ENCODE measurements around the gene SPEM1.

The SPEM1 gene

GRCh38 chr17:7406235-7406825, 13.8 kb upstream of the SPEM1 start:
- H3K9ac ChIP-seq (ENCODE audit: low read depth, low read length) = peak overlapping the region; percentile 77; the same call in 1 of the 2 replicates
- H3K4me1 ChIP-seq (ENCODE audit: insufficient read depth, low read length) = peaks cover 14% of the 10 kb centered on the region
- no peaks in the 10 kb centered on the region; the same call in 1 of the 2 replicates for H3K36me3 ChIP-seq (ENCODE audit: insufficient read depth, low read length)
- H3K9me3 ChIP-seq (ENCODE audit: control insufficient read depth, insufficient read depth, low read length) = no peaks in the 10 kb centered on the region

GRCh38 chr17:7407082-7407481, 13.0 kb upstream of the SPEM1 start:
- Histone ChIP-seq H3K9me3 (ENCODE audit: control insufficient read depth, insufficient read depth, low read length) (no peaks in the 10 kb centered on the region), H3K4me1 (ENCODE audit: insufficient read depth, low read length) (peaks cover 14% of the 10 kb centered on the region), H3K36me3 (ENCODE audit: insufficient read depth, low read length) (no peaks in the 10 kb centered on the region; the same call in 1 of the 2 replicates), H3K9ac (ENCODE audit: low read depth, low read length) (peak overlapping the region; percentile 9; the same call in 1 of the 2 replicates)

- Histone ChIP-seq H3K9ac (ENCODE audit: low read depth, low read length) (peak within 1 kb of the TSS; percentile 32; the same call in 1 of the 2 replicates), H3K9me3 (ENCODE audit: control insufficient read depth, insufficient read depth, low read length) (no peaks in the 10 kb centered on the region), H3K4me1 (ENCODE audit: insufficient read depth, low read length) (peaks cover 14% of the 10 kb centered on the region), H3K36me3 (ENCODE audit: insufficient read depth, low read length) (no peaks in the 10 kb centered on the region; the same call in 1 of the 2 replicates)
Measured at GRCh38 chr17:7407485-7408251, 12.5 kb upstream of the SPEM1 start, which contains the start of gene NLGN2. TSS of gene NLGN2 (plus strand) at chr17:7407845. CDS start at chr17:7408256, 411 bp downstream.

- no peaks in the 10 kb centered on the region for H3K36me3 ChIP-seq (ENCODE audit: insufficient read depth, low read length)
- no peaks in the 10 kb centered on the region for H3K9me3 ChIP-seq (ENCODE audit: control insufficient read depth, insufficient read depth, low read length)
- H3K9ac ChIP-seq (ENCODE audit: low read depth, low read length) = peak overlapping the region; percentile 32; the same call in 1 of the 2 replicates
- H3K4me1 ChIP-seq (ENCODE audit: insufficient read depth, low read length) = peaks cover 14% of the 10 kb centered on the region
Measured at GRCh38 chr17:7408252-7408727, 11.8 kb upstream of the SPEM1 start.

GRCh38 chr17:7408863-7409262, 11.3 kb upstream of the SPEM1 start:
- H3K9me3 ChIP-seq (ENCODE audit: control insufficient read depth, insufficient read depth, low read length) = no peaks in the 10 kb centered on the region
- H3K4me1 ChIP-seq (ENCODE audit: insufficient read depth, low read length) = peaks cover 13% of the 10 kb centered on the region; the same call in 1 of the 2 replicates
- no peaks in the 10 kb centered on the region for H3K36me3 ChIP-seq (ENCODE audit: insufficient read depth, low read length)
- peak overlapping the region; percentile 32; the same call in 1 of the 2 replicates for H3K9ac ChIP-seq (ENCODE audit: low read depth, low read length)

GRCh38 chr17:7409716-7410115, 10.4 kb upstream of the SPEM1 start:
- Histone ChIP-seq H3K9me3 (ENCODE audit: control insufficient read depth, insufficient read depth, low read length) (no peaks in the 10 kb centered on the region), H3K4me1 (ENCODE audit: insufficient read depth, low read length) (peaks cover 13% of the 10 kb centered on the region; the same call in 1 of the 2 replicates), H3K36me3 (ENCODE audit: insufficient read depth, low read length) (no peaks in the 10 kb centered on the region), H3K9ac (ENCODE audit: low read depth, low read length) (no peak overlapping the region)

- Histone ChIP-seq H3K4me1 (ENCODE audit: insufficient read depth, low read length) (peaks cover 13% of the 10 kb centered on the region; the same call in 1 of the 2 replicates), H3K9me3 (ENCODE audit: control insufficient read depth, insufficient read depth, low read length) (no peaks in the 10 kb centered on the region), H3K36me3 (ENCODE audit: insufficient read depth, low read length) (no peaks in the 10 kb centered on the region), H3K9ac (ENCODE audit: low read depth, low read length) (no peak overlapping the region)
Measured at GRCh38 chr17:7410634-7411426, 9.3 kb upstream of the SPEM1 start.

- H3K9me3 ChIP-seq (ENCODE audit: control insufficient read depth, insufficient read depth, low read length) = no peaks in the 10 kb centered on the region
- H3K36me3 ChIP-seq (ENCODE audit: insufficient read depth, low read length) = no peaks in the 10 kb centered on the region
- peaks cover 13% of the 10 kb centered on the region; the same call in 1 of the 2 replicates for H3K4me1 ChIP-seq (ENCODE audit: insufficient read depth, low read length)
- H3K9ac ChIP-seq (ENCODE audit: low read depth, low read length) = no peak overlapping the region
Measured at GRCh38 chr17:7411427-7411750, 8.7 kb upstream of the SPEM1 start.

- Histone ChIP-seq H3K36me3 (ENCODE audit: insufficient read depth, low read length) (no peaks in the 10 kb centered on the region), H3K4me1 (ENCODE audit: insufficient read depth, low read length) (peaks cover 9% of the 10 kb centered on the region; the same call in 1 of the 2 replicates), H3K9ac (ENCODE audit: low read depth, low read length) (no peak overlapping the region), H3K9me3 (ENCODE audit: control insufficient read depth, insufficient read depth, low read length) (no peaks in the 10 kb centered on the region)
Measured at GRCh38 chr17:7413346-7413985, 6.7 kb upstream of the SPEM1 start.

- no peaks in the 10 kb centered on the region for H3K9me3 ChIP-seq (ENCODE audit: control insufficient read depth, insufficient read depth, low read length)
- H3K4me1 ChIP-seq (ENCODE audit: insufficient read depth, low read length) = peaks cover 14% of the 10 kb centered on the region; the same call in 1 of the 2 replicates
- H3K9ac ChIP-seq (ENCODE audit: low read depth, low read length) = no peak overlapping the region
- no peaks in the 10 kb centered on the region for H3K36me3 ChIP-seq (ENCODE audit: insufficient read depth, low read length)
Measured at GRCh38 chr17:7414837-7415236, 5.3 kb upstream of the SPEM1 start.

GRCh38 chr17:7415784-7416183, 4.3 kb upstream of the SPEM1 start:
- Histone ChIP-seq H3K36me3 (ENCODE audit: insufficient read depth, low read length) (no peaks in the 10 kb centered on the region), H3K9me3 (ENCODE audit: control insufficient read depth, insufficient read depth, low read length) (no peaks in the 10 kb centered on the region), H3K4me1 (ENCODE audit: insufficient read depth, low read length) (peaks cover 19% of the 10 kb centered on the region; the same call in 1 of the 2 replicates), H3K9ac (ENCODE audit: low read depth, low read length) (no peak overlapping the region)

GRCh38 chr17:7416323-7416722, 3.8 kb upstream of the SPEM1 start:
- Histone ChIP-seq H3K4me1 (ENCODE audit: insufficient read depth, low read length) (peaks cover 19% of the 10 kb centered on the region; the same call in 1 of the 2 replicates), H3K36me3 (ENCODE audit: insufficient read depth, low read length) (no peaks in the 10 kb centered on the region), H3K9me3 (ENCODE audit: control insufficient read depth, insufficient read depth, low read length) (no peaks in the 10 kb centered on the region), H3K9ac (ENCODE audit: low read depth, low read length) (no peak overlapping the region)

GRCh38 chr17:7417056-7417655, 3.0 kb upstream of the SPEM1 start:
- no peaks in the 10 kb centered on the region for H3K9me3 ChIP-seq (ENCODE audit: control insufficient read depth, insufficient read depth, low read length)
- no peaks in the 10 kb centered on the region for H3K36me3 ChIP-seq (ENCODE audit: insufficient read depth, low read length)
- no peak overlapping the region for H3K9ac ChIP-seq (ENCODE audit: low read depth, low read length)
- peaks cover 19% of the 10 kb centered on the region; the same call in 1 of the 2 replicates for H3K4me1 ChIP-seq (ENCODE audit: insufficient read depth, low read length)

All from ES-I3 (cell line).